Eye (tissue), 1 donor: ENCODE measurements around the gene RTEL1.
A peak's percentile ranks its signal among the peaks of the same experiment; 100 is the strongest.

Experiments used
- DNase-seq: peaks from one replicate; pipeline ENCODE4 v3.0.0-alpha.2; 2015

The RTEL1 gene

DNA sequence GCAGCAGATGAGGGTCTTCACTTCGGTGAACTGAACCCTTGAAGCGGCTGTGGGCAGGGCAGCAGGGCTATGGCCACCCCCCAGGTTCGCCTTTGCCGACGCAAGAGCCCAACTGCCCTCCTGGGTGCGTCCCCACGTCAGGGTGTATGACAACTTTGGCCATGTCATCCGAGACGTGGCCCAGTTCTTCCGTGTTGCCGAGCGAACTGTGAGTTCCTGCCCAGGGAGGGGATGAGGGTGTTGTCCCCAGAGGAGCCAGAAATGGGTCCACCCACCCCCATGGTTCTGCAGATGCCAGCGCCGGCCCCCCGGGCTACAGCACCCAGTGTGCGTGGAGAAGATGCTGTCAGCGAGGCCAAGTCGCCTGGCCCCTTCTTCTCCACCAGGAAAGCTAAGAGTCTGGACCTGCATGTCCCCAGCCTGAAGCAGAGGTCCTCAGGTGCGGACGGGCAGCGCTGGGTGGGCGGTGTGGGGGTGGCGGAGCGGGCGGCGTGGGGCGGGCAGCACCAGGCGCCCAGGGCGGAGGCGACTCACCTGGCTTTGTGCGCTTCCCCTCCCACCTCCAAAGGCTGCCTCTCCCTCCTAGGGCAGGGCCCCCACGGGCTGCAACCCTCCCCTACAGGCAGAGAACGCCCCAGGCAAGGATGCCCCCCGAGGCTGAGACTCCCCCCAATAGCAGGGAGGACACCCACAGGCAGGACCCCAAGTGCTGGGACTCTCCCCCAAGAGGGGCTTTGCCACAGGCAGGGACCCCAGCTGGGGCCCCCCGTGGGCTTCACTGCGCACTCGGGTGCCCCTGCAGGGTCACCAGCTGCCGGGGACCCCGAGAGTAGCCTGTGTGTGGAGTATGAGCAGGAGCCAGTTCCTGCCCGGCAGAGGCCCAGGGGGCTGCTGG is 32.1 kb downstream of the RTEL1 start:
- DNase-seq = no peak

DNA sequence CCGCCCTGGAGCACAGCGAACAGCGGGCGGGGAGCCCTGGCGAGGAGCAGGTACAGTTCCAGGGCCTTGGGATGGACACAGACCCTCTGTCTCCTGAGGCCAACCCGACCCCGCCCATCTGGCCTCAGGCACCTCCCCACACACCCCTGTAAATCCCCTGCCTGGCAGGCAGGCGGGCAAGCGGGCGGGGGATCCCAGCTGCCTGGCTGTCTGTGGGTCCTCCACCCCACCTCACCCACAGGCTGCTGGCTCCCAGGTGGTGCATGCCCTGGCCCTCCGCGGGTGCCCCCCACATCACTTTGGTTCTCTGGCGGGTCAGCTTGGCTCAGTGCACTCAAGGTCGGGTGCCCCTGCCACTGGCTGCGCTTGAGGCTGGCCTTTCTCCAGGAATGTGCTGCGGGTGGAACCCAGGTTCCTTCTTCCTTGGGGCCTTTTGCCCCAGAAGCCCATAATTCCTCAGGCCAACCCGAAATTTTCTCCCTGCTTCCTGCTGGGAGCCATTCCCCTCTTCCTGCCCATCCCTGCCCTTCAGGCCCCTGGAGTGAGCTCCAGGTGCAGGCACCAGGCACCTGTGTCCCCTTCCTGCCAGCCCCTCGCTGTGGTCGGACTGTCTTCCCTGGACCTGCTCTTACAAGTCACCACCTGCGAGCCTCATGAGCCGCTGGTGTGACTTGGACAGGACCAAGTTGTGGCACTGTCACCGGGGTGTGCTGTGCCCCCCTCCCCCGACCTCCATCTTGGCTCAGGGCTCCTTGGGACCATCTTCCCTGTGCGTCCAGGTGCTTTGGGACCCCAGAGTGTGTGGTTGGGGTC is 33.0 kb downstream of the RTEL1 start:
- no peak for DNase-seq

DNA sequence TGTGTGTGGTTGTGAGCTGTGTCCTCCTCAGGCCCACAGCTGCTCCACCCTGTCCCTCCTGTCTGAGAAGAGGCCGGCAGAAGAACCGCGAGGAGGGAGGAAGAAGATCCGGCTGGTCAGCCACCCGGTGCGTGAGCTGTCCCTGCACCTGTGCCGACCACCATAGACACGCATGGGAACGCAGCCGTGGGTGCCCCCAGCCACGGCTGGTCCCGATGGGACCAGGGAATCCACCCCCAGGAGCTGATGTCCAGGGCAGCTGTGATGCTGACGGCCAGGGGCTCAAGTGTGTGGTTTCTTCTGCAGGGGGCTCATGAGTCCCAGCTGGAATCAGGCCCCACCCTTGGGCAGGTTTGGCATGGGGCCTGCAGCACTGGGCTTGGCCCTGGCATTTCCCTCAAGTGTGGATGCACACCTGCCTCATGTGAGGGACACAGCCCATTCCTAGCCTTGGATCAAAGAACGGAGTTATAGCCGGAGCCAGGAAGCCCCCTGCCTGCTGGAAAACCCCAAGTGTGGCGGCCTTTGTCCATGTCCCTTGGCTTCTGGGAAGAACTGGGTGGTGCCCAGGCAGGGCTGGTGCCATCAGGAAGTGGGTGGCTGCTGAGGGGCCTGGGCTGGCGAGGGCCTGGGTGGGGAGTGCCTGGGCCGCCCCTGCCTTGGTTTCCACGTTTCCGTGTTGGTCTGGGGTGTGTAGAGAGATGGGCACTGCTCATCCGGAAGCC is 33.8 kb downstream of the RTEL1 start:
- DNase-seq = no peak

DNA sequence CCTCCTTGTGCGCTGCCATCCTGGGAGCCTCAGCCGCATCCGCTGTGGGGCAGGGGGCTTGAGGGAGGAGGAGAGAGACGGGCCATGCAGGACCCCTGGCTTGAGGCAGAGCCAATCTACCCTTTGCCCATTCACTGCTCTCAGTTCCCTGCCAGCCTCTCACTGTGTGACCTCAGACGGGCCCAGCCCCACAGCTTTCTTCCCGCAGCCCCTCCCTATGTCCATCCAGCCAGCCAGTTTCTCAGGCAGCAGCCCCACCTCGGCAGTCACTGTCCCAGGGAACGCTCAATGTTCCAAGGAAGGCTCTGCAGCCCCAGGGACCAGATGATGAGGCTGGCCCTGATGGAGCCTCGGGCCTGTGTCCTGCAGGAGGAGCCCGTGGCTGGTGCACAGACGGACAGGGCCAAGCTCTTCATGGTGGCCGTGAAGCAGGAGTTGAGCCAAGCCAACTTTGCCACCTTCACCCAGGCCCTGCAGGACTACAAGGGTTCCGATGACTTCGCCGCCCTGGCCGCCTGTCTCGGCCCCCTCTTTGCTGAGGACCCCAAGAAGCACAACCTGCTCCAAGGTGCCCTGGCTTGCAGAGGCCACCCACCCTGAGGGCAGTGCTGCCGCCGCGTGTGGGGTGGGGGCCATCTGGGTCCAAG is 34.4 kb downstream of the RTEL1 start:
- no peak for DNase-seq

DNA sequence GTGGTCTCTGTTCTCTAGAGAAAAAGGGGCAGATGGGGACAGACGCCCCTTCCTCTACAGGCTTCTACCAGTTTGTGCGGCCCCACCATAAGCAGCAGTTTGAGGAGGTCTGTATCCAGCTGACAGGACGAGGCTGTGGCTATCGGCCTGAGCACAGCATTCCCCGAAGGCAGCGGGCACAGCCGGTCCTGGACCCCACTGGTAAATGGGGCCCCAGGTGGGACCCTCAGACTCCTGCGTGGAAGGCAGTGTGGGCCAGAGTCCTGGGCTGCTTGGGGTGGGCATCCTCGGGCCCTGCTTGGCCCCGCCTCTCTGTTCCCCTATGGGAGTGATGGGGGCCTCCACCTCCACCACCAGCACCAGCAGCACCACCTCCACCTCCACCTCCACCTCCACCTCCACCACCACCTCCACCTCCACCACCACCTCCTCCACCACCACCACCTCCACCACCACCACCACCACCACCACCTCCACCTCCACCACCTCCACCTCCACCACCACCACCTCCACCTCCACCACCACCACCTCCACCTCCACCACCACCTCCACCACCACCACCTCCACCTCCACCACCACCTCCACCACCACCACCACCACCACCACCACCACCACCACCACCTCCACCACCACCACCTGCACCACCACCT is 35.1 kb downstream of the RTEL1 start:
- no peak for DNase-seq

DNA sequence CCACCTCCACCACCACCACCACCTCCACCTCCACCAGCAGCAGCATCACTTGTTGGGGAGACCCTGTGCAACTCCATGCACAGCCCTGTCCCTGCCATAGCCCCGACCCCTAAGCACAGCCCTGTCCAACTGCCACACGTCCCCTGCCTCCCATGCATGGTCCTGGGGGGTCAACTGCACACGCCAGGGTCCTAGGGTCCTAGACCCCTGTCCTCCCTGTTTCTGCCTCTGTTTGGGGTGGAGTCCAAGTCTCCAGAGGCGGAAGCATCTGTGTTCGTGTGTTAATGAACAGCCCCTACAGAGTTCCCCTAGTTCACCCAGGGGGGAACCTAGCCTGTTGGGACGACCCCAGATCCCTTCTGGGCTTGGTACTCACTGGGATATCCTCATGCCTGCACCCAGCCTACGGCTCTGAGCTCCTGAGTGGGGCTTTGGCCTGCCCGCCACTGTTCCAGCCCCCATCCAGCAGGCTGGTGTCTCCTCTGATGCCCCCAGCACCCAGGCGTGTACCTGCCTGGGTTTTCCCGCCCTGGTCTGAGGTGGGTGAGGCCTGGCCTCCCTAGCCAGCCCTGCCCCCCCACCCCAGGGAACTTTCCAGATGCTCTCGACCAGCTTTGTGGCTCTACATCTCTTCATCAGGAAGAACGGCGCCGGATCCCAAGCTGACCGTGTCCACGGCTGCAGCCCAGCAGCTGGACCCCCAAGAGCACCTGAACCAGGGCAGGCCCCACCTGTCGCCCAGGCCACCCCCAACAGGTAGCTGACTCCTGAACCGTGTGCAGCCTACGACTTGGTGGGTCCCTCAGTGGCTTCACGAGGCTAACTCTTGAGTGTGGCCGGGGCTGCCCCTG is 35.8 kb downstream of the RTEL1 start:
- peak; percentile 40 for DNase-seq

DNA sequence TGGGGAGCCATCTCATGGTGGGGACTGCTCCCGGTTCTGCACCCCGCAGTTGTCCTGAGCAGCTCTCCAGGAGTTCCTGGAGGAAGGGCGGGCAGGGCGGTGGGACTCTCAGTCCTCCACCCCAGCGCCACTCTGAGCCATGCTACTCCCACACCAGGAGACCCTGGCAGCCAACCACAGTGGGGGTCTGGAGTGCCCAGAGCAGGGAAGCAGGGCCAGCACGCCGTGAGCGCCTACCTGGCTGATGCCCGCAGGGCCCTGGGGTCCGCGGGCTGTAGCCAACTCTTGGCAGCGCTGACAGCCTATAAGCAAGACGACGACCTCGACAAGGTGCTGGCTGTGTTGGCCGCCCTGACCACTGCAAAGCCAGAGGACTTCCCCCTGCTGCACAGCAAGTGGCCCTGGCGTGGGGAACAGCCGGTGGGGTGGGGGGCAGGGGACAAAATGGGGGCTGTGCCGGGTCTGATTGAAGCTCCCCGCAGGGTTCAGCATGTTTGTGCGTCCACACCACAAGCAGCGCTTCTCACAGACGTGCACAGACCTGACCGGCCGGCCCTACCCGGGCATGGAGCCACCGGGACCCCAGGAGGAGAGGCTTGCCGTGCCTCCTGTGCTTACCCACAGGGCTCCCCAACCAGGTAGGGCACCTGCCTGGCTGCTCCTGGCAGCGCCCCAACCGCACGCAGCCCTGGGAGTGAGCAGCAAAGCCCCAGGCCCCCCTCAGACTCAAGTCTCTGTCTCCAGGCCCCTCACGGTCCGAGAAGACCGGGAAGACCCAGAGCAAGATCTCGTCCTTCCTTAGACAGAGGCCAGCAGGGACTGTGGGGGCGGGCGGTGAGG is 36.7 kb downstream of the RTEL1 start:
- no peak for DNase-seq

DNA sequence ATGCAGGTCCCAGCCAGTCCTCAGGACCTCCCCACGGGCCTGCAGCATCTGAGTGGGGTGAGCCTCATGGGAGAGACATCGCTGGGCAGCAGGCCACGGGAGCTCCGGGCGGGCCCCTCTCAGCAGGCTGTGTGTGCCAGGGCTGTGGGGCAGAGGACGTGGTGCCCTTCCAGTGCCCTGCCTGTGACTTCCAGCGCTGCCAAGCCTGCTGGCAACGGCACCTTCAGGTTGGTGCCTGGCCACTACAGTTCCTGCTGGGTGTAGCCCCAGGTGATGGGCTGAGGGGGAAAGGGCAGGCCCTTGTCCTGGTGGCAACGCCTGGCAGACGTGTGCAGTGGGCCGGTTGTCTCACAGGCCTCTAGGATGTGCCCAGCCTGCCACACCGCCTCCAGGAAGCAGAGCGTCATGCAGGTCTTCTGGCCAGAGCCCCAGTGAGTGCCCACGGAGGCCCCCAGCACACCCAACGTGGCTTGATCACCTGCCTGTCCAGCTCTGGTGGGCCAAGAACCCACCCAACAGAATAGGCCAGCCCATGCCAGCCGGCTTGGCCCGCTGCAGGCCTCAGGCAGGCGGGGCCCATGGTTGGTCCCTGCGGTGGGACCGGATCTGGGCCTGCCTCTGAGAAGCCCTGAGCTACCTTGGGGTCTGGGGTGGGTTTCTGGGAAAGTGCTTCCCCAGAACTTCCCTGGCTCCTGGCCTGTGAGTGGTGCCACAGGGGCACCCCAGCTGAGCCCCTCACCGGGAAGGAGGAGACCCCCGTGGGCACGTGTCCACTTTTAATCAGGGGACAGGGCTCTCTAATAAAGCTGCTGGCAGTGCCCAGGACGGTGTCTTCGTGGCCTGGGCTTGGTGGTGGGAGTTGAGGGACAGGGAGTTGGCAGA is 37.6 kb downstream of the RTEL1 start:
- DNase-seq = no peak

DNA sequence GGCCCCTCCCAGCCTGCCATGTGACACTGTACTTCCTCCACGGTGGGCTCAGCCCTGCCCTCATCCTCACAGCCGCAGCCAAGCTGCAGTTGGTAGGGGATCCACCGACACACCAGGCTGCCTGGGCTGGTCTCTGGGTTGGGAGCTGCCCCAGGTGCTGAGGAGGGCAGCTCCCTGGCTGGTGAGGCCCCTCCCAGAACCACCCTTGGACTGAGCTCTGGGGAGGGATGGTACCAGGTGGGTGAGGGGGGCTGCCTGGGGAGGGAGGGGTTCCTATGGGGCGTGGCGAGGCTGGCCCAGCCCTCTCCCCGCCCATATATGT is 38.2 kb downstream of the RTEL1 start:
- peak; percentile 53 for DNase-seq

DNA sequence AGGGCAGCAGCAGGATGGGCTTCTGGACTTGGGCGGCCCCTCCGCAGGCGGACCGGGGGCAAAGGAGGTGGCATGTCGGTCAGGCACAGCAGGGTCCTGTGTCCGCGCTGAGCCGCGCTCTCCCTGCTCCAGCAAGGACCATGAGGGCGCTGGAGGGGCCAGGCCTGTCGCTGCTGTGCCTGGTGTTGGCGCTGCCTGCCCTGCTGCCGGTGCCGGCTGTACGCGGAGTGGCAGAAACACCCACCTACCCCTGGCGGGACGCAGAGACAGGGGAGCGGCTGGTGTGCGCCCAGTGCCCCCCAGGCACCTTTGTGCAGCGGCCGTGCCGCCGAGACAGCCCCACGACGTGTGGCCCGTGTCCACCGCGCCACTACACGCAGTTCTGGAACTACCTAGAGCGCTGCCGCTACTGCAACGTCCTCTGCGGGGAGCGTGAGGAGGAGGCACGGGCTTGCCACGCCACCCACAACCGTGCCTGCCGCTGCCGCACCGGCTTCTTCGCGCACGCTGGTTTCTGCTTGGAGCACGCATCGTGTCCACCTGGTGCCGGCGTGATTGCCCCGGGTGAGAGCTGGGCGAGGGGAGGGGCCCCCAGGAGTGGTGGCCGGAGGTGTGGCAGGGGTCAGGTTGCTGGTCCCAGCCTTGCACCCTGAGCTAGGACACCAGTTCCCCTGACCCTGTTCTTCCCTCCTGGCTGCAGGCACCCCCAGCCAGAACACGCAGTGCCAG is 38.7 kb downstream of the RTEL1 start, which contains the start of gene TNFRSF6B:
TNFRSF6B (plus strand) TSS at position 25 of the 729 bp plus-strand sequence; CDS start at position 141, 116 bp downstream.
- peak; percentile 44 for DNase-seq

DNA sequence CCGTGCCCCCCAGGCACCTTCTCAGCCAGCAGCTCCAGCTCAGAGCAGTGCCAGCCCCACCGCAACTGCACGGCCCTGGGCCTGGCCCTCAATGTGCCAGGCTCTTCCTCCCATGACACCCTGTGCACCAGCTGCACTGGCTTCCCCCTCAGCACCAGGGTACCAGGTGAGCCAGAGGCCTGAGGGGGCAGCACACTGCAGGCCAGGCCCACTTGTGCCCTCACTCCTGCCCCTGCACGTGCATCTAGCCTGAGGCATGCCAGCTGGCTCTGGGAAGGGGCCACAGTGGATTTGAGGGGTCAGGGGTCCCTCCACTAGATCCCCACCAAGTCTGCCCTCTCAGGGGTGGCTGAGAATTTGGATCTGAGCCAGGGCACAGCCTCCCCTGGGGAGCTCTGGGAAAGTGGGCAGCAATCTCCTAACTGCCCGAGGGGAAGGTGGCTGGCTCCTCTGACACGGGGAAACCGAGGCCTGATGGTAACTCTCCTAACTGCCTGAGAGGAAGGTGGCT is 39.3 kb downstream of the RTEL1 start:
- no peak for DNase-seq

DNA sequence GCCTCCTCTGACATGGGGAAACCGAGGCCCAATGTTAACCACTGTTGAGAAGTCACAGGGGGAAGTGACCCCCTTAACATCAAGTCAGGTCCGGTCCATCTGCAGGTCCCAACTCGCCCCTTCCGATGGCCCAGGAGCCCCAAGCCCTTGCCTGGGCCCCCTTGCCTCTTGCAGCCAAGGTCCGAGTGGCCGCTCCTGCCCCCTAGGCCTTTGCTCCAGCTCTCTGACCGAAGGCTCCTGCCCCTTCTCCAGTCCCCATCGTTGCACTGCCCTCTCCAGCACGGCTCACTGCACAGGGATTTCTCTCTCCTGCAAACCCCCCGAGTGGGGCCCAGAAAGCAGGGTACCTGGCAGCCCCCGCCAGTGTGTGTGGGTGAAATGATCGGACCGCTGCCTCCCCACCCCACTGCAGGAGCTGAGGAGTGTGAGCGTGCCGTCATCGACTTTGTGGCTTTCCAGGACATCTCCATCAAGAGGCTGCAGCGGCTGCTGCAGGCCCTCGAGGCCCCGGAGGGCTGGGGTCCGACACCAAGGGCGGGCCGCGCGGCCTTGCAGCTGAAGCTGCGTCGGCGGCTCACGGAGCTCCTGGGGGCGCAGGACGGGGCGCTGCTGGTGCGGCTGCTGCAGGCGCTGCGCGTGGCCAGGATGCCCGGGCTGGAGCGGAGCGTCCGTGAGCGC is 39.9 kb downstream of the RTEL1 start:
- no peak for DNase-seq

DNA sequence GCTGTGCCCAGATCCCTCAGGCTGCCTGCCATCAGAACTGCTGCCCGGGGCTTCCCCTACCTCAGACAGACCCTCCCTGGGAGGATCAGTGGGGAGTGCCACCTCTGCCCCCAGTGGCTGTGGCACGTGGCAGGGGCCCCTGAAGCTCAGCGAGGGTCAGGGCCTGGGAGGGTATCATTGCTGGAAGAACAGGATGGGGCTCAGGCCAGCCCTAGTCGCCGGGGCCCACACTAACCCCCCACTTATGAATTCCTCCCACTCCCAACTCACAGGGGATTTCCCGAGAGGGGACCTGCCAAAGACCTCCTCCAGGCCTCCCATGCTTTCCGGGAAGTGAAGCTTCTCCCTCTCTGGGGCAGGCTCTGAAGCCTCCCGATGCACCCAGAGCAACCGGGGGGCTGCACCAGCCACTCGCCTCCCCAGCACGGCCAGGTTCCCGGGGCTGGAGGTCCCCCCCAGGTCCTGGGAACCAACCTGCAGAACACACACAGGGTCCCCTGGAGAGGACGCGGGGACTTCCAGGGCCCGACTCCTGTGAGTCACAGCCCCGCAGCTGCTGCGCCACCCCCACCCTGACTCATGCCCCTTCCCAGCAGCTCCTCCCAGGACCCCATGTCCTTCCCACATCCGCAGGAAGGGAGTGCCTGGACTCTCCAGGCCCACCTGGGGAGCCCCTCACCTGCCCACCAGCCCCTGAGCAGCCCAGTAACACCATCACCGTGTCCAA is 40.8 kb downstream of the RTEL1 start:
- DNase-seq = no peak

DNA sequence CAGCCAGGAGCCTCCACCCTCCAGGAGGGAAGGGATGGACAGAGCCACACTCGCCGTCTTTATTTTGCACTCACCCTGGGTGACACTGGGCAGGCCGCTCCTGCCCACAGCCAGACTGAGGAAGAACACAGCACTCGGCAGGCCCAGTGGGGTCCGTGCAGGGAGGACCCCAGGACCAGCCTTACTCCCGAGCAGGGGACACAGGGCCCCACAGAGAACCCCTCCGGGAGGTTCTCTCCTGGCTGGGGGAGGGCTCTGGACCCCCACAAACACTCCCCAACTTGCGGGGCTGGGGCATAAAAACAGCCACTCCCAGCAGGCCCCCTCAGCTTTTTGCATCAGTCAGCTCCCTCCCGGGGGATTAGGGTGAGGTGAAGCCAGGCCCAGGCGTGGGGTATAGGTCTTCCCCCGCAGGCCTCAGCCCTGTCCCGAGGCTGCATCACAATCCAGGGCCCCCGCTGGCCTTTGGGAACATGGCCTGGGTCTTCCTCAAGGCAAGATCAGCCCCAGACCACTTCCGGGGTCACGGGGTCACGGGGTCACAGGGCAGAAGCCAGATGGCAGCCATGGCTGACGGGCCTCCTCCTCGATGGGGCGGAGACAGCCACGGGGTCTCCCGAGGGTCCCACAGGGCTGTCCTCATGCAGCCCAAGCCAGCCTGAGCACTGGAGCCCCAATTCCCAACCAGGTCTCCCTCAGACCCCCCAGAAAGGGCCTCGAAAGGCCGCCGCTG is 41.5 kb downstream of the RTEL1 start:
- DNase-seq = no peak

DNA sequence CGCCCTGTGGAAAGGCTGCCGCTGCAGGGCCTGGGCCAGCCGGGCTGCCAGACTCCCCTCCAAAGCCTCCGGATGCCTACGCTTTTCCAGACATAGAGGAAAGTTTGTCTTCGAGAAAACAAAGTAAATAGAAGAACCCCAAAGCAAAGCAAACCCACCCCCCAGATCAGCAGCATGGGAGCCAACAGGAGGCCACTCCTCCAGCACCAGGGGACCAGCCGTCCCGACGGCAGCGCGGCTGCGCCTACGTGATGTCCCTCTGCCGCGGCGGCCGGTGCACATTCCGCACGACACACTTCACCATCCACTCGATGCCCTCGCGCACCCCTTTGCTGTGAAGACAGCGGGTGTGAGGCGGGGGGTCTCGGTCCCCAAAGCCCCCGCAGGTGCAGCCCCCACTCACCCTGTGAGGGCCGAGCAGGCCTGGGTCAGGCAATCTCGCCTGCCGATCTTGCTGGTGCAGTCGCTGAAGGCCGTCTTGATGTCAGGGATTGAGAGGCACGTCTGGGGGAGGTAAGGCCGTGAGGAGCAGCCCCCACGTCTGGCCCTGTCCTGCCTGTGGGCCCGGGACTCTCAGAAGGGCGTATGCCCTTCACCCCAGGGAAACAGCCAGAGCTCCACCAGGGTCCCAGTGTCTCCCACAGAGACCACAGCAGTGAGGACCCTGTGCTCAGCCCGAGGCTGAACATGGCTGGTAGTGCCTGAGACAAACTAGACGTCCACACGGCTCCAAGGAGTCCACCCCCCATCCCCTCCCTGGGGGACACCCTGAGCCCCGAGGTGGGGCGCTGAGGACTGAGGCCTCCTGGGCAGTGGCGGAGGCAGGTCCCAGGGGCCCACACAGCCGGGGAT is 42.3 kb downstream of the RTEL1 start:
- no peak for DNase-seq

DNA sequence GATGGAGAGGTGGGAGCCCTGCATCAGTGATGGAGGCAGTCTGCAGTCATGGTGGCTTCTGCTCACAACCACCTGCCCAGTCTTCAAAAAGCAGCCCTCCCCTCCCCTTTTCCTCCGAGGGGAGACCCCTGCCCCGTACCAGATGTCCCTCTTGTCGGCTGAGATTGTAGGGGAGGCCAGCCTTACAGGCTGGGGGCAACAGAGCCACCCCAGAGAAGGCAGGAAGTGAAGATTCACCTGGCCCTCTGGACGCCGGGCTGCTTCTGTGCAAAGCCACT is 42.9 kb downstream of the RTEL1 start:
- DNase-seq = no peak
